ENCODE data around the gene ARL9.

DNA sequence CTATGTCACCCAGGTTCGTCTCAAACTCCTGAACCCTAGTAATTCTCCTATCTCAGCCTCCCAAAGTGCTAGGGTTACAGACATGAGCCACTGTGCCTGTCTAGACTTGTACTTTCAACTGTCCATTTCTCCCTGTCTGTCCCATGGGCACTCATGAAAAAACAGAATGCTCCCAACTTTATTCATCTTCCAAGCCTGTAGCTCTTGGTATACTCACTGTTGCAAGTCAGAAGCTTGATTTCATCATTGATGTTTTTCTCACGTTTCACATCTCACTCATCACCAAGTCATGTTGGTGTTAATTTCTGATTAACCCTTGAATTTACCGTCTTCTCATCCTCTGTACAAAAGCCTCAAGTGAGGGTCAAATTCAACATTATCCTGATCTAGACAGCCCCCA, 45.5 kb upstream of the ARL9 start:
- TF ChIP-seq POLR2A (IDR thresholded peaks at IDR 0.05; ENCODE audit: low read length) (no peak), GATA1 (IDR thresholded peaks at IDR 0.05; ENCODE audit: low read depth, low read length) (no peak)
